Ovary (tissue), 3 donors: Measurements from ENCODE around the gene DHX29.

Source experiments
- EP300 ChIP-seq: sonication (generic); formaldehyde crosslinking; IDR thresholded peaks from one replicate; pipeline ENCODE4 v1.6.1; 2017; ENCODE audit warnings: antibody characterized with exemption
- POLR2A ChIP-seq: fragments of 450-650 bp; IDR thresholded peaks from one replicate; pipeline ENCODE4 v1.6.1; 2017; ENCODE audit warnings: antibody characterized with exemption, mild to moderate bottlenecking, moderate library complexity
- TF ChIP-seq, protein P1 (sequence below), 3 donors: fragments of 450-650 bp in 2 of 3; fragments of 200-600 bp in 1 of 3; IDR thresholded peaks; one replicate each; pipeline versions ENCODE4 v1.5.1 to v1.8.0; 2016 to 2022; ENCODE audit warnings: antibody characterized with exemption in 3 of 3, mild to moderate bottlenecking in 1 of 3
- donor health status: DM: no; HTN: no; CAD: no.

DNA sequence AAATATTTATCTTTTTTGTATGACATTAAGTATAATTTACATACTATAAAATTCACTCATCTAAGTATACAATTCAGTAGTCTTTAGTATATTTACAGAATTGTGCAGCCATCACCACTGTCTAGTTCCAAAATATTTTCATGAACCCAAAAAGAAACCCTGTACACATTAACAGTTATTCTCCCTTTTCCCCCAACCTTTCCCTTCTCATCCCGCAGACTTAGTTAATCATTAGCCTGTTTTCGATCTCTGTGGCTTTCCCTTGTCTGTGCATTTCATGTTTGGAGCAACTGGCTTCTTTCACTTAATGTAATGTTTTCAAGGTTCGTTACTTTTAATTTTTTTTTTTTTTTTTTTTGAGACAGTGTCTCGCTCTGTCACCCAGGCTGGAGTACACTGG is 37.8 kb upstream of the DHX29 start:
- TF ChIP-seq, protein P1, sequence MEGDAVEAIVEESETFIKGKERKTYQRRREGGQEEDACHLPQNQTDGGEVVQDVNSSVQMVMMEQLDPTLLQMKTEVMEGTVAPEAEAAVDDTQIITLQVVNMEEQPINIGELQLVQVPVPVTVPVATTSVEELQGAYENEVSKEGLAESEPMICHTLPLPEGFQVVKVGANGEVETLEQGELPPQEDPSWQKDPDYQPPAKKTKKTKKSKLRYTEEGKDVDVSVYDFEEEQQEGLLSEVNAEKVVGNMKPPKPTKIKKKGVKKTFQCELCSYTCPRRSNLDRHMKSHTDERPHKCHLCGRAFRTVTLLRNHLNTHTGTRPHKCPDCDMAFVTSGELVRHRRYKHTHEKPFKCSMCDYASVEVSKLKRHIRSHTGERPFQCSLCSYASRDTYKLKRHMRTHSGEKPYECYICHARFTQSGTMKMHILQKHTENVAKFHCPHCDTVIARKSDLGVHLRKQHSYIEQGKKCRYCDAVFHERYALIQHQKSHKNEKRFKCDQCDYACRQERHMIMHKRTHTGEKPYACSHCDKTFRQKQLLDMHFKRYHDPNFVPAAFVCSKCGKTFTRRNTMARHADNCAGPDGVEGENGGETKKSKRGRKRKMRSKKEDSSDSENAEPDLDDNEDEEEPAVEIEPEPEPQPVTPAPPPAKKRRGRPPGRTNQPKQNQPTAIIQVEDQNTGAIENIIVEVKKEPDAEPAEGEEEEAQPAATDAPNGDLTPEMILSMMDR (IDR thresholded peaks at IDR 0.05): no peak
- no peak for TF ChIP-seq POLR2A
- no peak for TF ChIP-seq EP300
